IMR-90 (cell line): ENCODE results near the gene PGGHG. TPM values are rescaled to one million over a fixed set of nuclear protein-coding genes. Genes with fewer than 3 reads are reported as not detected.

ENCODE experiments used
- ATAC-seq: fragments of 200-7000 bp; cut with Tn5 transposase; 2 replicates; pipeline ENCODE4 v1.9.1; 2020; ENCODE audit warnings: low read depth, mild to moderate bottlenecking, moderate library complexity
- BruUV-seq: library from RNA; stranded (reverse); fragments of 400-500 nt; replicated peaks from 2 replicates; lab custom pipeline; 2021; lab: Mats Ljungman, UMichigan
- CTCF ChIA-PET: fragments of 300-600 bp; formaldehyde crosslinking; extraction: SDS; loops from one replicate; lab custom pipeline; 2021; ENCODE audit warnings: antibody characterized with exemption; lab: Yijun Ruan, JAX
- POLR2A ChIA-PET: fragments of 300-600 bp; sonication (Branson Sonifier 250); formaldehyde crosslinking; loops from one replicate; lab custom pipeline; 2022; ENCODE audit warnings: antibody characterized with exemption; ENCODE audit not compliant: unreplicated experiment; lab: Charles Lee
- DNase-seq: peaks from one replicate; pipeline ENCODE4 v3.0.0; 2013
- H2AFZ ChIP-seq: replicated peaks from 2 replicates; pipeline ENCODE3; 2013; ENCODE audit warnings: low read length, mild to moderate bottlenecking; ENCODE audit not compliant: poor library complexity
- H2AK5ac ChIP-seq: 2 replicates; pipeline ENCODE4 v1.6.1; 2013; ENCODE audit warnings: low read depth, low read length, inconsistent platforms
- H2AK9ac ChIP-seq: replicated peaks from 2 replicates; pipeline ENCODE3; 2013; ENCODE audit warnings: mild to moderate bottlenecking, low read depth, low read length, moderate library complexity; ENCODE audit not compliant: poor library complexity
- H2BK120ac ChIP-seq: 2 replicates; pipeline ENCODE4 v1.6.1; 2013; ENCODE audit warnings: low read depth, low read length, inconsistent platforms
- H2BK15ac ChIP-seq: 3 replicates; pipeline ENCODE4 v1.6.1; 2013; ENCODE audit warnings: low read depth, low read length, inconsistent platforms
- H2BK20ac ChIP-seq: 2 replicates; pipeline ENCODE4 v1.6.1; 2013; ENCODE audit warnings: low read depth, mild to moderate bottlenecking, inconsistent platforms, low read length, moderate library complexity
- H2BK5ac ChIP-seq: 2 replicates; pipeline ENCODE4 v1.6.1; 2013; ENCODE audit warnings: mild to moderate bottlenecking, low read depth, low read length, inconsistent platforms; ENCODE audit not compliant: poor library complexity, severe bottlenecking
- H3K14ac ChIP-seq: replicated peaks from 2 replicates; pipeline ENCODE4 v1.6.1; 2013; ENCODE audit warnings: low read depth, low read length, inconsistent platforms
- H3K18ac ChIP-seq: 2 replicates; pipeline ENCODE4 v1.6.1; 2013; ENCODE audit warnings: low read depth, low read length, control low read depth
- H3K23ac ChIP-seq: 2 replicates; pipeline ENCODE4 v1.6.1; 2013; ENCODE audit warnings: low read depth, low read length, inconsistent platforms
- H3K27ac ChIP-seq: 2 replicates; pipeline ENCODE4 v1.5.1; 2013; ENCODE audit warnings: mild to moderate bottlenecking, control low read depth, low read length; ENCODE audit not compliant: insufficient read depth
- H3K27me3 ChIP-seq: 2 replicates; pipeline ENCODE4 v1.6.1; 2013; ENCODE audit warnings: low read length; ENCODE audit not compliant: control insufficient read depth, insufficient read depth
- H3K36me3 ChIP-seq: 2 replicates; pipeline ENCODE4 v1.6.1; 2013; ENCODE audit warnings: low read length, mixed read lengths; ENCODE audit not compliant: control insufficient read depth, insufficient read depth
- H3K4ac ChIP-seq: 2 replicates; pipeline ENCODE4 v1.6.1; 2013; ENCODE audit warnings: low read depth, low read length, inconsistent platforms
- H3K4me1 ChIP-seq: 2 replicates; pipeline ENCODE4 v1.6.1; 2013; ENCODE audit warnings: low read length, mixed read lengths; ENCODE audit not compliant: control insufficient read depth, insufficient read depth
- H3K4me2 ChIP-seq: 2 replicates; pipeline ENCODE4 v1.6.1; 2013; ENCODE audit warnings: low read depth, mild to moderate bottlenecking, control low read depth, low read length, moderate library complexity
- H3K4me3 ChIP-seq: 2 replicates; pipeline ENCODE4 v1.5.1; 2013; ENCODE audit warnings: low read depth, mild to moderate bottlenecking, control low read depth, low read length, moderate library complexity; ENCODE audit not compliant: insufficient read depth
- H3K56ac ChIP-seq: 2 replicates; pipeline ENCODE4 v1.6.1; 2013; ENCODE audit warnings: low read length, inconsistent platforms; ENCODE audit not compliant: insufficient read depth; ENCODE audit errors: extremely low read depth
- H3K79me1 ChIP-seq, 2 experiments: 2 replicates each; pipeline ENCODE4 v1.6.1; 2013; ENCODE audit warnings: low read length in 2 of 2, inconsistent platforms in 1 of 2, low read depth in 1 of 2
- H3K9ac ChIP-seq: 2 replicates; pipeline ENCODE4 v1.6.1; 2013; ENCODE audit warnings: low read depth, low read length, control low read depth
- H3K9me1 ChIP-seq: 2 replicates; pipeline ENCODE4 v1.6.1; 2013; ENCODE audit warnings: low read length, inconsistent platforms; ENCODE audit not compliant: insufficient read depth
- H3K9me3 ChIP-seq: 2 replicates; pipeline ENCODE4 v1.6.1; 2013; ENCODE audit warnings: low read length; ENCODE audit not compliant: control insufficient read depth, insufficient read depth
- H4K20me1 ChIP-seq: 2 replicates; pipeline ENCODE4 v1.6.1; 2013; ENCODE audit warnings: low read length, inconsistent platforms; ENCODE audit not compliant: insufficient read depth
- H4K5ac ChIP-seq: 2 replicates; pipeline ENCODE4 v1.6.1; 2013; ENCODE audit warnings: mild to moderate bottlenecking, low read depth, low read length, control low read depth
- H4K8ac ChIP-seq, 2 experiments: 2 replicates each; pipeline ENCODE4 v1.6.1; 2013; ENCODE audit warnings: low read depth in 2 of 2, low read length in 2 of 2, control low read depth in 1 of 2, inconsistent platforms in 1 of 2
- H4K91ac ChIP-seq: 2 replicates; pipeline ENCODE4 v1.6.1; 2013; ENCODE audit warnings: low read depth, low read length, inconsistent platforms; ENCODE audit not compliant: insufficient read depth
- POLR2A ChIP-seq: IDR thresholded peaks from 2 replicates; pipeline ENCODE4 v1.6.1; 2012; ENCODE audit warnings: mild to moderate bottlenecking, low read depth, low read length
- RAD21 ChIP-seq: IDR thresholded peaks from 2 replicates; pipeline ENCODE4 v1.6.1; 2012; ENCODE audit warnings: low read length, improper control_type of control experiment
- WGBS, 2 experiments: methylation state at CpG; one replicate each; pipeline versions ENCODE4 v1.1.5 to v1.1.7; 2013; ENCODE audit warnings: missing lambda C conversion rate in 2 of 2; ENCODE audit not compliant: insufficient read length in 1 of 2; ENCODE audit errors: extremely low coverage in 2 of 2; 5-methylcytosine and 5-hydroxymethylcytosine counted together
- dilution Hi-C: fragments of 300-500 bp; cut with HindIII; formaldehyde crosslinking; loops from one replicate; pipeline ENCODE4 v1.14.3; 2018; ENCODE audit warnings: low sequenced_read_pairs; ENCODE audit not compliant: unreplicated experiment
- in situ Hi-C: fragments of 300-500 bp; cut with MboI; formaldehyde crosslinking; loops from 3 replicates; pipeline ENCODE4 v1.14.3; 2019; ENCODE audit warnings: low sequenced_read_pairs, inconsistent platforms, mixed read lengths
- intact Hi-C: fragments of 100-400 bp; cut with micrococcal nuclease; formaldehyde crosslinking; loops from 2 replicates; pipeline ENCODE4 v1.10.0; 2022
- polyA plus RNA-seq, 3 experiments: library from polyadenylated mRNA; depleted of rRNA; stranded (reverse); fragments of >200 nt; gene quantifications; 2 replicates each; pipeline ENCODE4 v1.2.3, GENCODE V29; 2012; ENCODE audit warnings: low replicate concordance in 1 of 3
- total RNA-seq: library from RNA; depleted of rRNA; stranded (reverse); fragments of >200 nt; gene quantifications from 2 replicates; pipeline ENCODE4 v1.2.3, GENCODE V29; 2012
- TF ChIP-seq, protein P1 (sequence below): fragments of 150-350 bp; IDR thresholded peaks from 2 replicates; pipeline ENCODE4 v1.6.1; 2016; ENCODE audit warnings: low read depth, mild to moderate bottlenecking, low read length, moderate library complexity, borderline replicate concordance
- TF ChIP-seq, protein P2 (sequence below): fragments of 150-350 bp; IDR thresholded peaks from 2 replicates; pipeline ENCODE4 v1.6.1; 2017; ENCODE audit warnings: mild to moderate bottlenecking, antibody characterized with exemption, low read length, low read depth
- TF ChIP-seq, protein P3 (sequence below): conservative IDR thresholded peaks from 2 replicates; pipeline ENCODE4 v1.5.1; 2012; ENCODE audit warnings: mild to moderate bottlenecking, low read depth, low read length, improper control_type of control experiment

The PGGHG gene
- total and polyA plus RNA-seq, 2 of the 4 experiments (the other 2 are of a cell fraction) = 1.8 to 17.0 TPM

DNA sequence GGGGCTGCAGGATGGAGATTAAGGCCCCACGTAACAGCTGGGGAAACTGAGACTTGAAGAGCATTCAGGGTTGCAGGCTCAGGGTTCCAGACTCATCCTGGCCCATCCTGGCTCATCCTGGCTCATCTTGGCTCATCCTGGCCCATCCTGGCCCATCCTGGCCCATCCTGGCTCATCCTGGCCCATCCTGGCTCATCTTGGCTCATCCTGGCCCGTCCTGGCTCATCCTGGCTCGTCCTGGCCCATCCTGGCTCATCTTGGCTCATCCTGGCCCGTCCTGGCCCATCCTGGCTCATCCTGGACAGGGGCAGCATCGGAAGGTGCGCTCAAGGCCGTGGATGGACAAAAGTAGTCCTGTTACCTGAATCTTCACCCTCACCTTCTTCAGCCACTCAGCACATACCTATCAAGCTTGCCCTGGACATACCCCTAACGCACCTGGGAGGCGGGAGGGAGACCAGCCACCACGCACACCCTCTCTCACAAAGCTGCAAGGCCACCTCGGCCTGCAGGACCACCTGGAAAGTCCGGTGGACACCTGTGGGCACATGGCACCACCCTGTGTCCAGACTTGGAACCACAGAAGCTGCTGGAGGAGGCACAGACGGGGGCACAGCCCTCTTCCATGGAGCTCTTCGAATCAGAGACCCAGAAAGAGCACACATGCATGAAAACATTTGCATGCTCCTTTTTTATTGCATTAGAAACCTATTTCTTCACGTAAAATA is 31.0 kb upstream of the PGGHG start:
- intact Hi-C loops (no loop called here), in situ Hi-C loops (no loop called here), dilution Hi-C loops (no loop called here)
- H4K20me1 ChIP-seq = no peaks in the 10 kb centered on the region; the same call in 1 of the 2 replicates
- H3K79me1 ChIP-seq = no peaks in the 10 kb centered on the region; a peak in 1 of 4 replicates
- no peak overlapping the region for H2BK15ac ChIP-seq
- H3K18ac ChIP-seq = no peak overlapping the region
- no peak overlapping the region for H3K14ac ChIP-seq
- no peak overlapping the region for H3K4ac ChIP-seq
- H3K4me1 ChIP-seq = no peaks in the 10 kb centered on the region
- no peak overlapping the region for H3K9ac ChIP-seq
- H3K27me3 ChIP-seq = peaks cover 10% of the 10 kb centered on the region
- no peak overlapping the region for H2BK20ac ChIP-seq
- no peak overlapping the region for H2BK120ac ChIP-seq
- H2BK5ac ChIP-seq = no peak overlapping the region
- no peak overlapping the region for H2AFZ ChIP-seq
- H2AK9ac ChIP-seq = no peak overlapping the region
- H3K56ac ChIP-seq = no peak overlapping the region
- TF ChIP-seq, protein P1, sequence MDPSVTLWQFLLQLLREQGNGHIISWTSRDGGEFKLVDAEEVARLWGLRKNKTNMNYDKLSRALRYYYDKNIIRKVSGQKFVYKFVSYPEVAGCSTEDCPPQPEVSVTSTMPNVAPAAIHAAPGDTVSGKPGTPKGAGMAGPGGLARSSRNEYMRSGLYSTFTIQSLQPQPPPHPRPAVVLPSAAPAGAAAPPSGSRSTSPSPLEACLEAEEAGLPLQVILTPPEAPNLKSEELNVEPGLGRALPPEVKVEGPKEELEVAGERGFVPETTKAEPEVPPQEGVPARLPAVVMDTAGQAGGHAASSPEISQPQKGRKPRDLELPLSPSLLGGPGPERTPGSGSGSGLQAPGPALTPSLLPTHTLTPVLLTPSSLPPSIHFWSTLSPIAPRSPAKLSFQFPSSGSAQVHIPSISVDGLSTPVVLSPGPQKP = no peak
- TF ChIP-seq RAD21 = peak; percentile 5; the same call in 1 of the 2 replicates
- TF ChIP-seq, protein P2, sequence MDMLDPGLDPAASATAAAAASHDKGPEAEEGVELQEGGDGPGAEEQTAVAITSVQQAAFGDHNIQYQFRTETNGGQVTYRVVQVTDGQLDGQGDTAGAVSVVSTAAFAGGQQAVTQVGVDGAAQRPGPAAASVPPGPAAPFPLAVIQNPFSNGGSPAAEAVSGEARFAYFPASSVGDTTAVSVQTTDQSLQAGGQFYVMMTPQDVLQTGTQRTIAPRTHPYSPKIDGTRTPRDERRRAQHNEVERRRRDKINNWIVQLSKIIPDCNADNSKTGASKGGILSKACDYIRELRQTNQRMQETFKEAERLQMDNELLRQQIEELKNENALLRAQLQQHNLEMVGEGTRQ = no peak
- TF ChIP-seq, protein P3, sequence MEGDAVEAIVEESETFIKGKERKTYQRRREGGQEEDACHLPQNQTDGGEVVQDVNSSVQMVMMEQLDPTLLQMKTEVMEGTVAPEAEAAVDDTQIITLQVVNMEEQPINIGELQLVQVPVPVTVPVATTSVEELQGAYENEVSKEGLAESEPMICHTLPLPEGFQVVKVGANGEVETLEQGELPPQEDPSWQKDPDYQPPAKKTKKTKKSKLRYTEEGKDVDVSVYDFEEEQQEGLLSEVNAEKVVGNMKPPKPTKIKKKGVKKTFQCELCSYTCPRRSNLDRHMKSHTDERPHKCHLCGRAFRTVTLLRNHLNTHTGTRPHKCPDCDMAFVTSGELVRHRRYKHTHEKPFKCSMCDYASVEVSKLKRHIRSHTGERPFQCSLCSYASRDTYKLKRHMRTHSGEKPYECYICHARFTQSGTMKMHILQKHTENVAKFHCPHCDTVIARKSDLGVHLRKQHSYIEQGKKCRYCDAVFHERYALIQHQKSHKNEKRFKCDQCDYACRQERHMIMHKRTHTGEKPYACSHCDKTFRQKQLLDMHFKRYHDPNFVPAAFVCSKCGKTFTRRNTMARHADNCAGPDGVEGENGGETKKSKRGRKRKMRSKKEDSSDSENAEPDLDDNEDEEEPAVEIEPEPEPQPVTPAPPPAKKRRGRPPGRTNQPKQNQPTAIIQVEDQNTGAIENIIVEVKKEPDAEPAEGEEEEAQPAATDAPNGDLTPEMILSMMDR = peak; percentile 14; the same call in 1 of the 2 replicates
- TF ChIP-seq POLR2A = no peak
- POLR2A ChIA-PET = no interaction called here
- no peak overlapping the region for H4K91ac ChIP-seq
- no peaks in the 10 kb centered on the region; the same call in 1 of the 2 replicates for H3K9me1 ChIP-seq
- no peak overlapping the region for H3K23ac ChIP-seq
- ATAC-seq = no peak
- 44% methylated on average over 2 of the region's 15 CpGs; no CpG with 5 or more reads in 1 of the 2 experiments for WGBS, 2 experiments
- H3K36me3 ChIP-seq = peaks cover 9% of the 10 kb centered on the region
- H3K4me3 ChIP-seq = no peak overlapping the region
- H4K5ac ChIP-seq = no peak overlapping the region
- BruUV-seq = no TSS peak
- CTCF ChIA-PET = no interaction called here
- no peak for DNase-seq
- no peaks in the 10 kb centered on the region for H3K9me3 ChIP-seq
- no peak overlapping the region for H2AK5ac ChIP-seq
- no peak overlapping the region for H3K27ac ChIP-seq
- H3K4me2 ChIP-seq = no peak overlapping the region
- H4K8ac ChIP-seq = no peak overlapping the region
